HG03159 (cell line): ENCODE data around the gene FOXP1.

Experiments
- ATAC-seq: cut with Tn5 transposase; IDR thresholded peaks from one replicate; pipeline ENCODE4 v1.9.1; 2021; ENCODE audit warnings: mild to moderate bottlenecking, moderate library complexity; ENCODE audit not compliant: unreplicated experiment

FOXP1 gene

GRCh38 chr3:71288269-71288930 is 295.1 kb downstream of the FOXP1 start:
- no peak for ATAC-seq

GRCh38 chr3:71285086-71285485 is 298.4 kb downstream of the FOXP1 start:
- ATAC-seq, result no peak

GRCh38 chr3:71282976-71283375 is 300.6 kb downstream of the FOXP1 start:
- no peak for ATAC-seq

- ATAC-seq, result no peak
Observed at GRCh38 chr3:71281280-71281679, 302.2 kb downstream of the FOXP1 start.

GRCh38 chr3:71277341-71277740 is 306.2 kb downstream of the FOXP1 start:
- ATAC-seq, result no peak

GRCh38 chr3:71276531-71276930 is 307.0 kb downstream of the FOXP1 start:
- ATAC-seq, result no peak

GRCh38 chr3:71273453-71273852 is 310.1 kb downstream of the FOXP1 start:
- ATAC-seq, result no peak

- no peak for ATAC-seq
Observed at GRCh38 chr3:71271596-71271995, 311.9 kb downstream of the FOXP1 start.

- ATAC-seq, result no peak
Observed at GRCh38 chr3:71269906-71270305, 313.6 kb downstream of the FOXP1 start.

- no peak for ATAC-seq
Observed at GRCh38 chr3:71268462-71268999, 315.0 kb downstream of the FOXP1 start.

- ATAC-seq, result no peak
Observed at GRCh38 chr3:71266875-71267274, 316.7 kb downstream of the FOXP1 start.

- no peak for ATAC-seq
Observed at GRCh38 chr3:71265365-71265915, 318.1 kb downstream of the FOXP1 start.

- ATAC-seq, result no peak
Observed at GRCh38 chr3:71264840-71265239, 318.7 kb downstream of the FOXP1 start.

GRCh38 chr3:71262364-71263265 is 320.9 kb downstream of the FOXP1 start:
- peak; percentile 54 for ATAC-seq

- peak; percentile 66 for ATAC-seq
Observed at GRCh38 chr3:71260782-71261181, 322.7 kb downstream of the FOXP1 start.

GRCh38 chr3:71258526-71258925 is 325.0 kb downstream of the FOXP1 start:
- ATAC-seq, result no peak

GRCh38 chr3:71258116-71258515 is 325.4 kb downstream of the FOXP1 start:
- no peak for ATAC-seq

- ATAC-seq, result no peak
Observed at GRCh38 chr3:71255498-71255897, 328.0 kb downstream of the FOXP1 start.

GRCh38 chr3:71254281-71255057 is 329.1 kb downstream of the FOXP1 start:
- ATAC-seq, result no peak

- ATAC-seq, result no peak
Observed at GRCh38 chr3:71253169-71253568, 330.4 kb downstream of the FOXP1 start.

- no peak for ATAC-seq
Observed at GRCh38 chr3:71252466-71252865, 331.1 kb downstream of the FOXP1 start.
